HepG2 (cell line): Measurements from ENCODE around the gene NDOR1. TPM values are rescaled to one million over a fixed set of nuclear protein-coding genes. Genes with fewer than 3 reads are reported as not detected.

Experiments
- CEBPB ChIP-seq: IDR thresholded peaks from 2 replicates; pipeline ENCODE4 v1.6.1; 2011; ENCODE audit warnings: low read depth, low read length, improper control_type of control experiment, borderline replicate concordance
- DNMT3B ChIP-seq: conservative IDR thresholded peaks from 2 replicates; pipeline ENCODE4 v1.6.1; 2016; ENCODE audit warnings: missing biosample characterization, control low read depth
- NCOR1 ChIP-seq: fragments of 200-600 bp; sonication (generic); IDR thresholded peaks from 2 replicates; pipeline ENCODE4 v1.7.0; 2017; ENCODE audit warnings: antibody characterized with exemption, low read length, borderline replicate concordance
- PCBP1 ChIP-seq: fragments of 200-400 bp; formaldehyde crosslinking; IDR thresholded peaks from 2 replicates; pipeline ENCODE4 v1.6.1; 2017; ENCODE audit warnings: mild to moderate bottlenecking, low read depth, low read length, borderline replicate concordance
- RARA ChIP-seq: IDR thresholded peaks from 2 replicates; pipeline ENCODE4 v1.6.1; 2016; ENCODE audit warnings: missing genetic modification reagents, missing compliant biosample characterization
- RELA ChIP-seq: sonication (generic); formaldehyde crosslinking; IDR thresholded peaks from 2 replicates; pipeline ENCODE4 v1.4.0; 2020; ENCODE audit warnings: missing genetic modification reagents
- TBX2 ChIP-seq: sonication (generic); formaldehyde crosslinking; IDR thresholded peaks from 2 replicates; pipeline ENCODE4 v1.5.0; 2020; ENCODE audit warnings: missing genetic modification reagents, mild to moderate bottlenecking, borderline replicate concordance
- ZNF335 ChIP-seq: sonication (generic); formaldehyde crosslinking; IDR thresholded peaks from 2 replicates; pipeline ENCODE4 v1.4.0; 2020; ENCODE audit warnings: missing genetic modification reagents
- ZNF607 ChIP-seq: sonication (generic); formaldehyde crosslinking; IDR thresholded peaks from 2 replicates; pipeline ENCODE4 v1.5.1; 2020; ENCODE audit warnings: missing genetic modification reagents, mild to moderate bottlenecking, borderline replicate concordance
- polyA plus RNA-seq, 8 experiments: library from polyadenylated mRNA; depleted of rRNA in 3 of 8; stranded (reverse) in 7 of 8; unstranded in 1 of 8; fragments of >200 nt; fragmentation: Illumina TruSeq in 4 of 8; extraction: Trizol in 4 of 8; gene quantifications; 2 replicates each; pipeline versions ENCODE4 v1.2.1 to v1.2.3, GENCODE V29; 2011 to 2016; ENCODE audit warnings: low read depth in 4 of 8, missing spikeins in 1 of 8, mixed read lengths in 1 of 8; ENCODE audit not compliant: insufficient read depth in 1 of 8
- total RNA-seq, 5 experiments: library from RNA; depleted of rRNA; stranded (reverse); fragments of >200 nt; fragmentation: Illumina TruSeq; extraction: Trizol; gene quantifications; 2 replicates each; pipeline ENCODE4 v1.2.3, GENCODE V29; 2016; ENCODE audit warnings: low read depth in 1 of 5
- TF ChIP-seq, protein P1 (sequence below): sonication (generic); formaldehyde crosslinking; IDR thresholded peaks from 2 replicates; pipeline ENCODE4 v1.4.0; 2020; ENCODE audit warnings: missing genetic modification reagents, borderline replicate concordance
- TF ChIP-seq, protein P2 (sequence below): sonication (generic); formaldehyde crosslinking; IDR thresholded peaks from 2 replicates; pipeline ENCODE4 v1.5.0; 2020; ENCODE audit warnings: missing genetic modification reagents
- TF ChIP-seq, protein P3 (sequence below): sonication (generic); formaldehyde crosslinking; IDR thresholded peaks from 2 replicates; pipeline ENCODE4 v1.4.0; 2020; ENCODE audit warnings: missing genetic modification reagents, mild to moderate bottlenecking, borderline replicate concordance
- TF ChIP-seq, protein P4 (sequence below): IDR thresholded peaks from 2 replicates; pipeline ENCODE4 v1.4.0; 2020; ENCODE audit warnings: mild to moderate bottlenecking, missing genetic modification reagents
- TF ChIP-seq, protein P5 (sequence below): IDR thresholded peaks from 2 replicates; pipeline ENCODE4 v1.6.1; 2012; ENCODE audit warnings: low read length, improper control_type of control experiment
- TF ChIP-seq, protein P6 (sequence below): sonication (generic); formaldehyde crosslinking; IDR thresholded peaks from 2 replicates; pipeline ENCODE4 v1.5.0; 2020; ENCODE audit warnings: missing genetic modification reagents

NDOR1 gene
- total and polyA plus RNA-seq, 2 of the 13 experiments (the other 11 are each of a cell fraction or from before 2014, with no cell fraction given): 3.6 to 8.7 TPM

DNA sequence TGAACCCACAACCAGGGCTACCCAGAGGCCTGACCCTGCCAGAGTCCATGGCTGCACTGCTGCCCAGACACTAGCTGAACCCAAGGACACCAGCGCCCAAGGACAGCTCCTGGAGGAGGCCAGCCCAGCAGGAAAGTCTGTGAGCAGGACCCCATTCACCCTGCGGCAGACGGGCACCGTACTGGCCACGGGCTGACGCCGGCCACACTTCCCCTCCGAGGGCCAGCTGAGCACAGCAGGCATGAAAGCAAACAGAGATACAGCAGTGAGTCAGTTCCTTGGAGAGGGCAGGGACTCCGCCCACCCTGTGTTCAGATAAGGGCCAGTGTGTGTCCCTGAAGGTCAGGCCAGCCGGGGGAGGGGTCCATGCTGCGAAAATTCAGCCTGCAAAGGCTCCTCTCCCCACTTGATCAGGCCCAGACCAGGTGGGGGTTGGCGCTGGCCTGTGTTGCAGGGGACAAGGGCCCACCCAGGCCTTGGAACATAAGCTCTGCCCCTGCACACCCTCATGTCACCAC is 13.3 kb downstream of the NDOR1 start (continued):
- TF ChIP-seq RELA (CRISPR knock-in tag) (no peak), TBX2 (peak; percentile 52; the same call in 1 of the 2 replicates), ZNF335 (0 out of 2 replicates have a peak, but pooled peaks have one; percentile 60), NCOR1 (no peak), CEBPB (no peak), DNMT3B (CRISPR knock-in tag) (no peak), RARA (CRISPR knock-in tag) (peak; percentile 76), PCBP1 (no peak), ZNF607 (peak; percentile 53; the same call in 1 of the 2 replicates)
- TF ChIP-seq, protein P1, sequence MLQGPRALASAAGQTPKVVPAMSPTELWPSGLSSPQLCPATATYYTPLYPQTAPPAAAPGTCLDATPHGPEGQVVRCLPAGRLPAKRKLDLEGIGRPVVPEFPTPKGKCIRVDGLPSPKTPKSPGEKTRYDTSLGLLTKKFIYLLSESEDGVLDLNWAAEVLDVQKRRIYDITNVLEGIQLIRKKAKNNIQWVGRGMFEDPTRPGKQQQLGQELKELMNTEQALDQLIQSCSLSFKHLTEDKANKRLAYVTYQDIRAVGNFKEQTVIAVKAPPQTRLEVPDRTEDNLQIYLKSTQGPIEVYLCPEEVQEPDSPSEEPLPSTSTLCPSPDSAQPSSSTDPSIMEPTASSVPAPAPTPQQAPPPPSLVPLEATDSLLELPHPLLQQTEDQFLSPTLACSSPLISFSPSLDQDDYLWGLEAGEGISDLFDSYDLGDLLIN (CRISPR knock-in tag): no peak
- TF ChIP-seq, protein P2, sequence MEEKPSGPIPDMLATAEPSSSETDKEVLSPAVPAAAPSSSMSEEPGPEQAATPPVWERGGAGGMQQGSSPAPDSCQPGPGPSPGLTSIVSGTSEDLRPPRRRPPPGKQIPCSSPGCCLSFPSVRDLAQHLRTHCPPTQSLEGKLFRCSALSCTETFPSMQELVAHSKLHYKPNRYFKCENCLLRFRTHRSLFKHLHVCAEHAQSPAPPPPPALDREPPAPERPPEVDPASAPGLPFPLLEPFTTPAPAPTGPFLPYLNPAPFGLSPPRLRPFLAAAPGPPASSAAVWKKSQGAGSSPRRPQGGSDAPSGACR (CRISPR knock-in tag): no peak
- TF ChIP-seq, protein P3, sequence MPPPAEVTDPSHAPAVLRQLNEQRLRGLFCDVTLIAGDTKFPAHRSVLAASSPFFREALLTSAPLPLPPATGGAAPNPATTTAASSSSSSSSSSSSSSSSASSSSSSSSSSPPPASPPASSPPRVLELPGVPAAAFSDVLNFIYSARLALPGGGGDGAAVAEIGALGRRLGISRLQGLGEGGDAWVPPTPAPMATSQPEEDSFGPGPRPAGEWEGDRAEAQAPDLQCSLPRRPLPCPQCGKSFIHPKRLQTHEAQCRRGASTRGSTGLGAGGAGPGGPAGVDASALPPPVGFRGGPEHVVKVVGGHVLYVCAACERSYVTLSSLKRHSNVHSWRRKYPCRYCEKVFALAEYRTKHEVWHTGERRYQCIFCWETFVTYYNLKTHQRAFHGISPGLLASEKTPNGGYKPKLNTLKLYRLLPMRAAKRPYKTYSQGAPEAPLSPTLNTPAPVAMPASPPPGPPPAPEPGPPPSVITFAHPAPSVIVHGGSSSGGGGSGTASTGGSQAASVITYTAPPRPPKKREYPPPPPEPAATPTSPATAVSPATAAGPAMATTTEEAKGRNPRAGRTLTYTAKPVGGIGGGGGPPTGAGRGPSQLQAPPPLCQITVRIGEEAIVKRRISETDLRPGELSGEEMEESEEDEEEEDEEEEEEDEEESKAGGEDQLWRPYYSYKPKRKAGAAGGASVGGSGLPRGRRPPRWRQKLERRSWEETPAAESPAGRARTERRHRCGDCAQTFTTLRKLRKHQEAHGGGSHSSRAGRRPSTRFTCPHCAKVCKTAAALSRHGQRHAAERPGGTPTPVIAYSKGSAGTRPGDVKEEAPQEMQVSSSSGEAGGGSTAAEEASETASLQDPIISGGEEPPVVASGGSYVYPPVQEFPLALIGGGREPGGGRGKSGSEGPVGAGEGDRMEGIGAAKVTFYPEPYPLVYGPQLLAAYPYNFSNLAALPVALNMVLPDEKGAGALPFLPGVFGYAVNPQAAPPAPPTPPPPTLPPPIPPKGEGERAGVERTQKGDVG (CRISPR knock-in tag): no peak
- TF ChIP-seq, protein P4, sequence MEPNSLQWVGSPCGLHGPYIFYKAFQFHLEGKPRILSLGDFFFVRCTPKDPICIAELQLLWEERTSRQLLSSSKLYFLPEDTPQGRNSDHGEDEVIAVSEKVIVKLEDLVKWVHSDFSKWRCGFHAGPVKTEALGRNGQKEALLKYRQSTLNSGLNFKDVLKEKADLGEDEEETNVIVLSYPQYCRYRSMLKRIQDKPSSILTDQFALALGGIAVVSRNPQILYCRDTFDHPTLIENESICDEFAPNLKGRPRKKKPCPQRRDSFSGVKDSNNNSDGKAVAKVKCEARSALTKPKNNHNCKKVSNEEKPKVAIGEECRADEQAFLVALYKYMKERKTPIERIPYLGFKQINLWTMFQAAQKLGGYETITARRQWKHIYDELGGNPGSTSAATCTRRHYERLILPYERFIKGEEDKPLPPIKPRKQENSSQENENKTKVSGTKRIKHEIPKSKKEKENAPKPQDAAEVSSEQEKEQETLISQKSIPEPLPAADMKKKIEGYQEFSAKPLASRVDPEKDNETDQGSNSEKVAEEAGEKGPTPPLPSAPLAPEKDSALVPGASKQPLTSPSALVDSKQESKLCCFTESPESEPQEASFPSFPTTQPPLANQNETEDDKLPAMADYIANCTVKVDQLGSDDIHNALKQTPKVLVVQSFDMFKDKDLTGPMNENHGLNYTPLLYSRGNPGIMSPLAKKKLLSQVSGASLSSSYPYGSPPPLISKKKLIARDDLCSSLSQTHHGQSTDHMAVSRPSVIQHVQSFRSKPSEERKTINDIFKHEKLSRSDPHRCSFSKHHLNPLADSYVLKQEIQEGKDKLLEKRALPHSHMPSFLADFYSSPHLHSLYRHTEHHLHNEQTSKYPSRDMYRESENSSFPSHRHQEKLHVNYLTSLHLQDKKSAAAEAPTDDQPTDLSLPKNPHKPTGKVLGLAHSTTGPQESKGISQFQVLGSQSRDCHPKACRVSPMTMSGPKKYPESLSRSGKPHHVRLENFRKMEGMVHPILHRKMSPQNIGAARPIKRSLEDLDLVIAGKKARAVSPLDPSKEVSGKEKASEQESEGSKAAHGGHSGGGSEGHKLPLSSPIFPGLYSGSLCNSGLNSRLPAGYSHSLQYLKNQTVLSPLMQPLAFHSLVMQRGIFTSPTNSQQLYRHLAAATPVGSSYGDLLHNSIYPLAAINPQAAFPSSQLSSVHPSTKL (CRISPR knock-in tag): peak; percentile 71
- TF ChIP-seq, protein P5, sequence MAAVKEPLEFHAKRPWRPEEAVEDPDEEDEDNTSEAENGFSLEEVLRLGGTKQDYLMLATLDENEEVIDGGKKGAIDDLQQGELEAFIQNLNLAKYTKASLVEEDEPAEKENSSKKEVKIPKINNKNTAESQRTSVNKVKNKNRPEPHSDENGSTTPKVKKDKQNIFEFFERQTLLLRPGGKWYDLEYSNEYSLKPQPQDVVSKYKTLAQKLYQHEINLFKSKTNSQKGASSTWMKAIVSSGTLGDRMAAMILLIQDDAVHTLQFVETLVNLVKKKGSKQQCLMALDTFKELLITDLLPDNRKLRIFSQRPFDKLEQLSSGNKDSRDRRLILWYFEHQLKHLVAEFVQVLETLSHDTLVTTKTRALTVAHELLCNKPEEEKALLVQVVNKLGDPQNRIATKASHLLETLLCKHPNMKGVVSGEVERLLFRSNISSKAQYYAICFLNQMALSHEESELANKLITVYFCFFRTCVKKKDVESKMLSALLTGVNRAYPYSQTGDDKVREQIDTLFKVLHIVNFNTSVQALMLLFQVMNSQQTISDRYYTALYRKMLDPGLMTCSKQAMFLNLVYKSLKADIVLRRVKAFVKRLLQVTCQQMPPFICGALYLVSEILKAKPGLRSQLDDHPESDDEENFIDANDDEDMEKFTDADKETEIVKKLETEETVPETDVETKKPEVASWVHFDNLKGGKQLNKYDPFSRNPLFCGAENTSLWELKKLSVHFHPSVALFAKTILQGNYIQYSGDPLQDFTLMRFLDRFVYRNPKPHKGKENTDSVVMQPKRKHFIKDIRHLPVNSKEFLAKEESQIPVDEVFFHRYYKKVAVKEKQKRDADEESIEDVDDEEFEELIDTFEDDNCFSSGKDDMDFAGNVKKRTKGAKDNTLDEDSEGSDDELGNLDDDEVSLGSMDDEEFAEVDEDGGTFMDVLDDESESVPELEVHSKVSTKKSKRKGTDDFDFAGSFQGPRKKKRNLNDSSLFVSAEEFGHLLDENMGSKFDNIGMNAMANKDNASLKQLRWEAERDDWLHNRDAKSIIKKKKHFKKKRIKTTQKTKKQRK: no peak
- TF ChIP-seq, protein P6, sequence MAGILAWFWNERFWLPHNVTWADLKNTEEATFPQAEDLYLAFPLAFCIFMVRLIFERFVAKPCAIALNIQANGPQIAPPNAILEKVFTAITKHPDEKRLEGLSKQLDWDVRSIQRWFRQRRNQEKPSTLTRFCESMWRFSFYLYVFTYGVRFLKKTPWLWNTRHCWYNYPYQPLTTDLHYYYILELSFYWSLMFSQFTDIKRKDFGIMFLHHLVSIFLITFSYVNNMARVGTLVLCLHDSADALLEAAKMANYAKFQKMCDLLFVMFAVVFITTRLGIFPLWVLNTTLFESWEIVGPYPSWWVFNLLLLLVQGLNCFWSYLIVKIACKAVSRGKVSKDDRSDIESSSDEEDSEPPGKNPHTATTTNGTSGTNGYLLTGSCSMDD (CRISPR knock-in tag): no peak
